Body of pancreas (tissue), 4 donors: ENCODE results near the gene OVOL1.

Experiments used
- CTCF ChIP-seq, 7 experiments: fragments of 450-650 bp in 4 of 7; fragments of 200-600 bp in 3 of 7; sonication (generic) in 3 of 7; IDR thresholded peaks; one replicate each; pipeline ENCODE4 v1.5.1; 2016 to 2019; ENCODE audit warnings: antibody characterized with exemption in 7 of 7
- POLR2A ChIP-seq, 3 donors: fragments of 450-650 bp; IDR thresholded peaks; one replicate each; pipeline ENCODE4 v1.6.1; 2016; ENCODE audit warnings: antibody characterized with exemption in 3 of 3, mild to moderate bottlenecking in 2 of 3

- TF ChIP-seq CTCF (IDR thresholded peaks at IDR 0.05) = no peak
- TF ChIP-seq POLR2A (IDR thresholded peaks at IDR 0.05) = no peak
Measured at GRCh38 chr11:65821107-65821506, 34.2 kb downstream of the OVOL1 start.
